IMR-90 (cell line): ENCODE measurements around the gene SARM1. TPM values are rescaled to one million over a fixed set of nuclear protein-coding genes. Genes with fewer than 3 reads are reported as not detected.

Experiments
- ATAC-seq: fragments of 200-7000 bp; cut with Tn5 transposase; 2 replicates; pipeline ENCODE4 v1.9.1; 2020; ENCODE audit warnings: low read depth, mild to moderate bottlenecking, moderate library complexity
- BruUV-seq: library from RNA; stranded (reverse); fragments of 400-500 nt; replicated peaks from 2 replicates; lab custom pipeline; 2021; lab: Mats Ljungman, UMichigan
- CTCF ChIA-PET: fragments of 300-600 bp; formaldehyde crosslinking; extraction: SDS; loops from one replicate; lab custom pipeline; 2021; ENCODE audit warnings: antibody characterized with exemption; lab: Yijun Ruan, JAX
- POLR2A ChIA-PET: fragments of 300-600 bp; sonication (Branson Sonifier 250); formaldehyde crosslinking; loops from one replicate; lab custom pipeline; 2022; ENCODE audit warnings: antibody characterized with exemption; ENCODE audit not compliant: unreplicated experiment; lab: Charles Lee
- DNase-seq: peaks from one replicate; pipeline ENCODE4 v3.0.0; 2013
- H2AFZ ChIP-seq: replicated peaks from 2 replicates; pipeline ENCODE3; 2013; ENCODE audit warnings: low read length, mild to moderate bottlenecking; ENCODE audit not compliant: poor library complexity
- H2AK5ac ChIP-seq: 2 replicates; pipeline ENCODE4 v1.6.1; 2013; ENCODE audit warnings: low read depth, low read length, inconsistent platforms
- H2AK9ac ChIP-seq: replicated peaks from 2 replicates; pipeline ENCODE3; 2013; ENCODE audit warnings: mild to moderate bottlenecking, low read depth, low read length, moderate library complexity; ENCODE audit not compliant: poor library complexity
- H2BK120ac ChIP-seq: 2 replicates; pipeline ENCODE4 v1.6.1; 2013; ENCODE audit warnings: low read depth, low read length, inconsistent platforms
- H2BK15ac ChIP-seq: 3 replicates; pipeline ENCODE4 v1.6.1; 2013; ENCODE audit warnings: low read depth, low read length, inconsistent platforms
- H2BK20ac ChIP-seq: 2 replicates; pipeline ENCODE4 v1.6.1; 2013; ENCODE audit warnings: low read depth, mild to moderate bottlenecking, inconsistent platforms, low read length, moderate library complexity
- H2BK5ac ChIP-seq: 2 replicates; pipeline ENCODE4 v1.6.1; 2013; ENCODE audit warnings: mild to moderate bottlenecking, low read depth, low read length, inconsistent platforms; ENCODE audit not compliant: poor library complexity, severe bottlenecking
- H3K14ac ChIP-seq: replicated peaks from 2 replicates; pipeline ENCODE4 v1.6.1; 2013; ENCODE audit warnings: low read depth, low read length, inconsistent platforms
- H3K18ac ChIP-seq: 2 replicates; pipeline ENCODE4 v1.6.1; 2013; ENCODE audit warnings: low read depth, low read length, control low read depth
- H3K23ac ChIP-seq: 2 replicates; pipeline ENCODE4 v1.6.1; 2013; ENCODE audit warnings: low read depth, low read length, inconsistent platforms
- H3K27ac ChIP-seq: 2 replicates; pipeline ENCODE4 v1.5.1; 2013; ENCODE audit warnings: mild to moderate bottlenecking, control low read depth, low read length; ENCODE audit not compliant: insufficient read depth
- H3K27me3 ChIP-seq: 2 replicates; pipeline ENCODE4 v1.6.1; 2013; ENCODE audit warnings: low read length; ENCODE audit not compliant: control insufficient read depth, insufficient read depth
- H3K36me3 ChIP-seq: 2 replicates; pipeline ENCODE4 v1.6.1; 2013; ENCODE audit warnings: low read length, mixed read lengths; ENCODE audit not compliant: control insufficient read depth, insufficient read depth
- H3K4ac ChIP-seq: 2 replicates; pipeline ENCODE4 v1.6.1; 2013; ENCODE audit warnings: low read depth, low read length, inconsistent platforms
- H3K4me1 ChIP-seq: 2 replicates; pipeline ENCODE4 v1.6.1; 2013; ENCODE audit warnings: low read length, mixed read lengths; ENCODE audit not compliant: control insufficient read depth, insufficient read depth
- H3K4me2 ChIP-seq: 2 replicates; pipeline ENCODE4 v1.6.1; 2013; ENCODE audit warnings: low read depth, mild to moderate bottlenecking, control low read depth, low read length, moderate library complexity
- H3K4me3 ChIP-seq: 2 replicates; pipeline ENCODE4 v1.5.1; 2013; ENCODE audit warnings: low read depth, mild to moderate bottlenecking, control low read depth, low read length, moderate library complexity; ENCODE audit not compliant: insufficient read depth
- H3K56ac ChIP-seq: 2 replicates; pipeline ENCODE4 v1.6.1; 2013; ENCODE audit warnings: low read length, inconsistent platforms; ENCODE audit not compliant: insufficient read depth; ENCODE audit errors: extremely low read depth
- H3K79me1 ChIP-seq, 2 experiments: 2 replicates each; pipeline ENCODE4 v1.6.1; 2013; ENCODE audit warnings: low read length in 2 of 2, inconsistent platforms in 1 of 2, low read depth in 1 of 2
- H3K9ac ChIP-seq: 2 replicates; pipeline ENCODE4 v1.6.1; 2013; ENCODE audit warnings: low read depth, low read length, control low read depth
- H3K9me1 ChIP-seq: 2 replicates; pipeline ENCODE4 v1.6.1; 2013; ENCODE audit warnings: low read length, inconsistent platforms; ENCODE audit not compliant: insufficient read depth
- H3K9me3 ChIP-seq: 2 replicates; pipeline ENCODE4 v1.6.1; 2013; ENCODE audit warnings: low read length; ENCODE audit not compliant: control insufficient read depth, insufficient read depth
- H4K20me1 ChIP-seq: 2 replicates; pipeline ENCODE4 v1.6.1; 2013; ENCODE audit warnings: low read length, inconsistent platforms; ENCODE audit not compliant: insufficient read depth
- H4K5ac ChIP-seq: 2 replicates; pipeline ENCODE4 v1.6.1; 2013; ENCODE audit warnings: mild to moderate bottlenecking, low read depth, low read length, control low read depth
- H4K8ac ChIP-seq, 2 experiments: 2 replicates each; pipeline ENCODE4 v1.6.1; 2013; ENCODE audit warnings: low read depth in 2 of 2, low read length in 2 of 2, control low read depth in 1 of 2, inconsistent platforms in 1 of 2
- H4K91ac ChIP-seq: 2 replicates; pipeline ENCODE4 v1.6.1; 2013; ENCODE audit warnings: low read depth, low read length, inconsistent platforms; ENCODE audit not compliant: insufficient read depth
- BHLHE40 ChIP-seq: fragments of 150-350 bp; IDR thresholded peaks from 2 replicates; pipeline ENCODE4 v1.6.1; 2016; ENCODE audit warnings: mild to moderate bottlenecking, low read depth, low read length
- WGBS, 2 experiments: methylation state at CpG; one replicate each; pipeline versions ENCODE4 v1.1.5 to v1.1.7; 2013; ENCODE audit warnings: missing lambda C conversion rate in 2 of 2; ENCODE audit not compliant: insufficient read length in 1 of 2; ENCODE audit errors: extremely low coverage in 2 of 2; 5-methylcytosine and 5-hydroxymethylcytosine counted together
- dilution Hi-C: fragments of 300-500 bp; cut with HindIII; formaldehyde crosslinking; loops from one replicate; pipeline ENCODE4 v1.14.3; 2018; ENCODE audit warnings: low sequenced_read_pairs; ENCODE audit not compliant: unreplicated experiment
- in situ Hi-C: fragments of 300-500 bp; cut with MboI; formaldehyde crosslinking; loops from 3 replicates; pipeline ENCODE4 v1.14.3; 2019; ENCODE audit warnings: low sequenced_read_pairs, inconsistent platforms, mixed read lengths
- intact Hi-C: fragments of 100-400 bp; cut with micrococcal nuclease; formaldehyde crosslinking; loops from 2 replicates; pipeline ENCODE4 v1.10.0; 2022
- polyA plus RNA-seq, 3 experiments: library from polyadenylated mRNA; depleted of rRNA; stranded (reverse); fragments of >200 nt; gene quantifications; 2 replicates each; pipeline ENCODE4 v1.2.3, GENCODE V29; 2012; ENCODE audit warnings: low replicate concordance in 1 of 3
- total RNA-seq: library from RNA; depleted of rRNA; stranded (reverse); fragments of >200 nt; gene quantifications from 2 replicates; pipeline ENCODE4 v1.2.3, GENCODE V29; 2012
- TF ChIP-seq, protein P1 (sequence below): conservative IDR thresholded peaks from 2 replicates; pipeline ENCODE4 v1.5.1; 2012; ENCODE audit warnings: mild to moderate bottlenecking, low read depth, low read length, improper control_type of control experiment
- TF ChIP-seq, protein P2 (sequence below): fragments of 150-350 bp; IDR thresholded peaks from 2 replicates; pipeline ENCODE4 v1.6.1; 2016; ENCODE audit warnings: low read depth, mild to moderate bottlenecking, low read length, moderate library complexity, borderline replicate concordance

SARM1 gene
- total and polyA plus RNA-seq, 2 of the 4 experiments (the other 2 are of a cell fraction) = 3.4 to 11.4 TPM

DNA sequence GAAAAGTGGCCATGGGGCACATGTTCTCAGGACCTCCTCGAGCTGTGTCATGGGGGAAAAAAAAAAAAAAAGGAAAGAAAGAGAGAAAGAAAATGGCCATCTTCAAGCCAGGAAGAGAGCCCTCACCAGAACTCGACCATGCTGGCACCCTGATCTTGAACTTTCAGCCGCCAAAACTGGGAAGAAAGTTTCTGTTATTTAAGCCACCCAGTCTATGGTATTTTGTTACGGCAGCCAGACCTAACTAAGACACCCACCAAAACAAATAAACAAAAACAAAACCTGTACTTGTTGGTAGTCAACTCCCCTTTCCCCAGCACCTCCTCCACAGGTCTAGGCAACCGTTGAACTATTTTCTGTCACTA is 75.9 kb downstream of the SARM1 start:
- no peaks in the 10 kb centered on the region for H3K9me3 ChIP-seq
- H3K36me3 ChIP-seq = no peaks in the 10 kb centered on the region
- ChIA-PET POLR2A (no interaction called here), CTCF (no interaction called here)
- H3K56ac ChIP-seq = no peak overlapping the region
- no peaks in the 10 kb centered on the region for H3K79me1 ChIP-seq
- H2BK120ac ChIP-seq = no peak overlapping the region
- no peak overlapping the region for H3K18ac ChIP-seq
- intact Hi-C loops (no loop called here), in situ Hi-C loops (no loop called here), dilution Hi-C loops (no loop called here)
- no peak overlapping the region for H2BK5ac ChIP-seq
- H3K23ac ChIP-seq = no peak overlapping the region
- no peak overlapping the region for H2AK9ac ChIP-seq
- H2BK20ac ChIP-seq = no peak overlapping the region
- no peaks in the 10 kb centered on the region for H3K4me1 ChIP-seq
- ATAC-seq (no peak), DNase-seq (no peak)
- H2AFZ ChIP-seq = no peak overlapping the region
- H3K4ac ChIP-seq = no peak overlapping the region
- H3K4me2 ChIP-seq = no peak overlapping the region
- H3K4me3 ChIP-seq = no peak overlapping the region
- H2AK5ac ChIP-seq = no peak overlapping the region
- H4K5ac ChIP-seq = no peak overlapping the region
- no TSS peak for BruUV-seq
- 40% methylated on average over 1 of the region's 5 CpGs; no CpG with 5 or more reads in 1 of the 2 experiments for WGBS, 2 experiments
- TF ChIP-seq, protein P1, sequence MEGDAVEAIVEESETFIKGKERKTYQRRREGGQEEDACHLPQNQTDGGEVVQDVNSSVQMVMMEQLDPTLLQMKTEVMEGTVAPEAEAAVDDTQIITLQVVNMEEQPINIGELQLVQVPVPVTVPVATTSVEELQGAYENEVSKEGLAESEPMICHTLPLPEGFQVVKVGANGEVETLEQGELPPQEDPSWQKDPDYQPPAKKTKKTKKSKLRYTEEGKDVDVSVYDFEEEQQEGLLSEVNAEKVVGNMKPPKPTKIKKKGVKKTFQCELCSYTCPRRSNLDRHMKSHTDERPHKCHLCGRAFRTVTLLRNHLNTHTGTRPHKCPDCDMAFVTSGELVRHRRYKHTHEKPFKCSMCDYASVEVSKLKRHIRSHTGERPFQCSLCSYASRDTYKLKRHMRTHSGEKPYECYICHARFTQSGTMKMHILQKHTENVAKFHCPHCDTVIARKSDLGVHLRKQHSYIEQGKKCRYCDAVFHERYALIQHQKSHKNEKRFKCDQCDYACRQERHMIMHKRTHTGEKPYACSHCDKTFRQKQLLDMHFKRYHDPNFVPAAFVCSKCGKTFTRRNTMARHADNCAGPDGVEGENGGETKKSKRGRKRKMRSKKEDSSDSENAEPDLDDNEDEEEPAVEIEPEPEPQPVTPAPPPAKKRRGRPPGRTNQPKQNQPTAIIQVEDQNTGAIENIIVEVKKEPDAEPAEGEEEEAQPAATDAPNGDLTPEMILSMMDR = no peak
- TF ChIP-seq, protein P2, sequence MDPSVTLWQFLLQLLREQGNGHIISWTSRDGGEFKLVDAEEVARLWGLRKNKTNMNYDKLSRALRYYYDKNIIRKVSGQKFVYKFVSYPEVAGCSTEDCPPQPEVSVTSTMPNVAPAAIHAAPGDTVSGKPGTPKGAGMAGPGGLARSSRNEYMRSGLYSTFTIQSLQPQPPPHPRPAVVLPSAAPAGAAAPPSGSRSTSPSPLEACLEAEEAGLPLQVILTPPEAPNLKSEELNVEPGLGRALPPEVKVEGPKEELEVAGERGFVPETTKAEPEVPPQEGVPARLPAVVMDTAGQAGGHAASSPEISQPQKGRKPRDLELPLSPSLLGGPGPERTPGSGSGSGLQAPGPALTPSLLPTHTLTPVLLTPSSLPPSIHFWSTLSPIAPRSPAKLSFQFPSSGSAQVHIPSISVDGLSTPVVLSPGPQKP = no peak
- TF ChIP-seq BHLHE40 = no peak
- no peaks in the 10 kb centered on the region for H4K20me1 ChIP-seq
- no peak overlapping the region for H4K91ac ChIP-seq
- no peak overlapping the region for H2BK15ac ChIP-seq
- no peak overlapping the region for H4K8ac ChIP-seq
- H3K14ac ChIP-seq = no peak overlapping the region
- no peak overlapping the region for H3K27ac ChIP-seq
- H3K27me3 ChIP-seq = peaks cover 10% of the 10 kb centered on the region
- H3K9ac ChIP-seq = no peak overlapping the region
- H3K9me1 ChIP-seq = no peaks in the 10 kb centered on the region
